ENCODE data around the gene DMAC2L.
"Not testable (repeated sequence)": the region's sequence is repeated elsewhere in the genome, so short reads cannot be mapped to it uniquely, and the experiment has no call there.

The DMAC2L gene

DNA sequence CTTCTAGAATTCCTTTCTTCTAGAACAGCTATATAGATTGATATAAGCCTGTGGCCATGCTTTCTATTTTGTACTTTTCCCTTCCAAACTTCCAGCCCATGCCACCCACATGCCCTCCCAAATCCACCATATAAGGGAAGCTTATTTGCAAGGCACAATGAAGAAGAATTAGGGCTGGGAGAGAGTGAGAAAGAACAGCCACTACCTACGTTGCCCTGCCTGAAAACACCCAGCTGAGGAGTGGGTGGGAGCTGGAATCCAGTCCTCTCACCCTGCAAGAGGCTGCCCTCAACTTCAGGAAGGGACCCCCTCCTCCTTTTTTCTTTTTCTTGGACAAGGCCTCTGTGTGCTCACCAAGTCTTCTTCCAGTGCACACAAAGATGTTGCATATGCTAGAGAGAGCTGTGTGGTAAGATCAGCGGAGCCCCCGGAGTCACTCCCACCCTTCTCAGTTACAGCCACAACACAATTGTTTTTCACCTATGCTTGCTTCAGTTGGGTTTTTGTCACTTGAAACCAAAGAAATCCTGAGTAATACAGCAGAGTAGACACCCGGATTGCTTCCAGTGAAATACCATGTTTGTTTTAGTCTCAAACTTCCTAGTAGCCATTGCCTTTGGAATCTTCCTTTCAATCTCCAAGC, 45.8 kb downstream of the DMAC2L start:
- peak in 1 of 2 donors; percentile 29 for DNase-seq

- DNase-seq = no peak
These were observed 47.5 kb downstream of the DMAC2L start for GRCh38 chr14:50359631-50360030.

GRCh38 chr14:50360093-50360492, 48.0 kb downstream of the DMAC2L start:
- DNase-seq = no peak

- no peak for DNase-seq
These were observed 48.7 kb downstream of the DMAC2L start for GRCh38 chr14:50360851-50361250.

DNA sequence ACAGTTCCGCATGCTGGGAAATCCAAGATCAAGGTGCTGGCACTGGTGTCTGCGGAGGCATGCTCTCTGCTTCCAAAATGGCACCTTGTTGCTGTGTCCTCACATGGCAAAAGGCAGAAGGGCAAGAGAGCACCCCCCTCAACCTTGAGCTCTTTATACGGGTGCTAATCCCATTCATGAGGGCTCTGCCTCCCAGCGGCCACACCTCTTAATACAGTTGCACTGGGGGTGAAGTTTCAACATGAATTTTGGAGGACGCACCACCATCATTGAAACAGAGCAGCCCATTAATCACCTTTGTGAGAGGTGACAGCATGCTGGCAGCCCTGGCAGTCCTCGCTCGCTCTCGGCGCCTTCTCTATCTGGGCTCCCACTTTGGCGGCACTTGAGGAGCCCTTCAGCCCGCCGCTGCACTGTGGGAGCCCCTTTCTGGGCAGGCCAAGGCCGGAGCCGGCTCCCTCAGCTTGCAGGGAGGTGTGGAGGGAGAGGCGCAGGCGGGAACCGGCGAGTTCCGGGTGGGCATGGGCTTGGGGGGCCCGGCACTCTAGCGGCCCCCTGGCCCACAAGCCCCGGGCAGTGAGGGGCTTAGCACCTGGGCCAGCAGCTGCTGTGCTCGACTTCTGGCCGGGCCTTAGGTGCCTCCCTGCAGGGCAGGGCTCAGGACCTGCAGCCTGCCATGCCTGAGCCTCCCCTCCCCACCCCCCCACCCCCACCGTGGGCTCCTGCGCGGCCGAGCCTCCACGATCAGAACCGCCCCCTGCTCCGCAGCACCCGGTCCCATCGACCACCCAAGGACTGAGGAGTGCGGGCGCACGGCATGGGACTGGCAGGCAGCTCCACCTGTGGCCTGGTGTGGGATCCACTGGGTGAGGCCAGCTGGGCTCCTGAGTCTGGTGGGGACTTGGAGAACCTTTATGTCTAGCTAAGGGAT, 49.6 kb downstream of the DMAC2L start:
- not testable (repeated sequence) for DNase-seq

GRCh38 chr14:50362764-50363713, 50.9 kb downstream of the DMAC2L start:
- DNase-seq = no peak

DNA sequence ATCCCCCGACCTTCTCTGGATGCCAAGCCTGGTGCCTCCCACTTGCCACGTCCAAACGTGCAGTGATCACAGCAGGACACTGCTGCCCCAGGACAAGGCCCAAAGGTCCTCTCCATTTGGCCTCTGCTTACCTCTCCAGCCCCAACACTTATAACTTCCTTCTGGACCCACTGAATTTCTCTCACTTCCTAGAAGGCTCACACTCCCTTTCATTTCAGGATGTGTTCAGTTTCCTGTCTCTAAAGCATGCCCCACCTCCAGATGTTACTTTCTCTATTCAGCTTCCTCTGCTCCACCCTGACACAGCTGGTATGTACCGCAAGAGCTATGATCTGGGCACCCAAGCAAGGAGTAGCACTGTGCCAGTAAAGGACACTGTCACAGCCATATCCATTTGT, 51.6 kb downstream of the DMAC2L start:
- DNase-seq = no peak

DNA sequence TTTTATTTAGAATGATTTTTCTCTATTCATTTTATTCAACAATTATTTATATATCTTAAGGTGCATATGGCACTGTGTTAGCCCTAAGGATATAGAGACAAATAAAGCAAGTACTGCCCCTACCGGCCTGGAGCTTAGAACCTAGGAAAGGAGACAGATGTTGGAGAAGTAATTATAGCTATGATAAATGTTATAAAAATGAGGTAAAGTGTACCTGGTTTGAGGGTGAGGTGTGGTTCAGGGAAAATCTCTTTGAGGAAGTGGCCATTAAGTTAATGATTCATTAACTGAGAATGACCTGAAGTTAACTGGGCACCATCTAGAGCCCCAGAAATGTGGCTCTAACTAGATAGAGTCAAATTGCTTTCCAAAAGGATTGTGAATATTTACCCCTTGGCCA, 52.7 kb downstream of the DMAC2L start:
- no peak for DNase-seq

- not testable (repeated sequence) for DNase-seq
These were observed 53.4 kb downstream of the DMAC2L start for GRCh38 chr14:50365572-50365971.

GRCh38 chr14:50366115-50366514, 54.0 kb downstream of the DMAC2L start:
- DNase-seq = no peak

DNA sequence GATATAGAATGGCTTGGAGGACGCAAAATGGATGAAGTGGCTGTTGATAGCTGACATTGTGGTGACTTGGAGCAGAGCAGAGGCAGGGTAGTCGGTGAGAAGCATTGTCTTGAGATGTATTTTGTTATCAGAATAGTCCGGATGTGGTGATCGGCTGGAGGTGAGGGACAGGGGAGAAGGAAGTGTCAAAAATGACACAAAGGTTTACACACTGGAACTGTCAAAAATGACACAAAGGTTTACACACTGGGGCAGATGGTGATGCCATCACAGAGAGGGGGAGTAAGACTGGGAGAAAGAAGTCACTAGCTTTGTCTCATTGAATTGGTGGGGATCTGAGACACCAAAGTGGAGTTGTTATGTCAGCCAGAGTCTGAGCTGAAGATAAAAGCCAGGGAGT, 54.5 kb downstream of the DMAC2L start:
- DNase-seq = no peak

DNA sequence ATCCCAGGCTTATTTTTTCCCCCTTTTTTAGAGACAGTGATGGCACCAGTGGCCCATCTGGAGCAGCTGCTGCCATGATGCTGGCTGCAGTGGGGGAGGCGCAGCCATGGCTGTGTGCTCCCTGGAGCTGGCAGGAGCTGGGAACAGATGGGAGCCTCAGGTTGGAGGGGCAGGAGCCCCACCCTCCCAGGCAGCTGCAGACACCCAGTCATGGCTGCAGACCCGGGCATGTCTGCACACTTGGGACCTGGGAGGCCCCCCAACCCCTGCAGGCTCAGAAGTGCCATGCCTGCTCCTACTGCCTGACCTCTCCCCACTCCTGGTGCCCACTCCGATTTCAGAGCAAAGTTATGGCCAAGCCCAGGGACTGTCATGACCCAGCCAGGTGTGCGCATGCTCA, 59.4 kb downstream of the DMAC2L start:
- no peak for DNase-seq

- DNase-seq = no peak
These were observed 61.8 kb downstream of the DMAC2L start for GRCh38 chr14:50373959-50374358.

GRCh38 chr14:50375760-50376159, 63.6 kb downstream of the DMAC2L start:
- DNase-seq = no peak
